SK-N-SH (cell line): ENCODE measurements around the gene SERPINB10.

Experiments used
- CHD2 ChIP-seq: fragments of 150-350 bp; IDR thresholded peaks from 2 replicates; pipeline ENCODE4 v1.6.1; 2018; ENCODE audit warnings: low read length; ENCODE audit not compliant: partially characterized antibody
- CTCF ChIP-seq: fragments of 200-600 bp; sonication (generic); IDR thresholded peaks from 2 replicates; pipeline ENCODE4 v1.6.1; 2017; ENCODE audit warnings: antibody characterized with exemption, mild to moderate bottlenecking, moderate library complexity
- ELF1 ChIP-seq: IDR thresholded peaks from 2 replicates; pipeline ENCODE4 v1.4.0; 2012
- EP300 ChIP-seq, 2 experiments: IDR thresholded peaks; 2 replicates each; pipeline versions ENCODE4 v1.4.0 to v1.6.1; 2012; ENCODE audit warnings: borderline replicate concordance in 1 of 2, low read depth in 1 of 2, low read length in 1 of 2
- EZH2phosphoT487 ChIP-seq: fragments of 200-600 bp; sonication (generic); IDR thresholded peaks from 2 replicates; pipeline ENCODE4 v1.6.1; 2017; ENCODE audit warnings: low read depth, mixed run types, mild to moderate bottlenecking, antibody characterized with exemption, moderate library complexity, borderline replicate concordance
- FOXM1 ChIP-seq: IDR thresholded peaks from 2 replicates; pipeline ENCODE4 v1.4.0; 2012; ENCODE audit warnings: low read depth, mild to moderate bottlenecking
- GATA2 ChIP-seq: sonication (generic); formaldehyde crosslinking; IDR thresholded peaks from 2 replicates; pipeline ENCODE4 v1.5.0; 2020; ENCODE audit warnings: mild to moderate bottlenecking, missing genetic modification reagents
- POLR2AphosphoS5 ChIP-seq: IDR thresholded peaks from 2 replicates; pipeline ENCODE4 v1.6.1; 2012; ENCODE audit warnings: low read depth, low read length
- TAF1 ChIP-seq: IDR thresholded peaks from 2 replicates; pipeline ENCODE4 v1.6.1; 2012; ENCODE audit warnings: low read depth, mild to moderate bottlenecking, low read length, moderate library complexity, borderline replicate concordance
- ZBTB33 ChIP-seq: IDR thresholded peaks from 2 replicates; pipeline ENCODE4 v1.4.0; 2012; ENCODE audit warnings: low read depth, borderline replicate concordance

- TF ChIP-seq EZH2phosphoT487 (no peak), CTCF (no peak), ZBTB33 (no peak), EP300 (IDR thresholded peaks at IDR 0.05; ENCODE audit: borderline replicate concordance in 1 of 2, low read depth in 1 of 2, low read length in 1 of 2) (no peak), TAF1 (no peak), GATA2 (CRISPR knock-in tag) (no peak), POLR2AphosphoS5 (no peak), FOXM1 (no peak), ELF1 (no peak), CHD2 (no peak)
These were observed 69.3 kb downstream of the SERPINB10 start for GRCh38 chr18:63977040-63977439.
